ENCODE measurements around the gene APOL4. TPM values are rescaled to one million over a fixed set of nuclear protein-coding genes. Genes with fewer than 3 reads are reported as not detected.
A peak's percentile ranks its signal among the peaks of the same experiment; 100 is the strongest.
"Not testable (repeated sequence)": the region's sequence is repeated elsewhere in the genome, so short reads cannot be mapped to it uniquely, and the experiment has no call there.

The APOL4 gene
- total RNA-seq, 2 donors from 2014 or later, result 0.52 to 18.1 TPM

DNA sequence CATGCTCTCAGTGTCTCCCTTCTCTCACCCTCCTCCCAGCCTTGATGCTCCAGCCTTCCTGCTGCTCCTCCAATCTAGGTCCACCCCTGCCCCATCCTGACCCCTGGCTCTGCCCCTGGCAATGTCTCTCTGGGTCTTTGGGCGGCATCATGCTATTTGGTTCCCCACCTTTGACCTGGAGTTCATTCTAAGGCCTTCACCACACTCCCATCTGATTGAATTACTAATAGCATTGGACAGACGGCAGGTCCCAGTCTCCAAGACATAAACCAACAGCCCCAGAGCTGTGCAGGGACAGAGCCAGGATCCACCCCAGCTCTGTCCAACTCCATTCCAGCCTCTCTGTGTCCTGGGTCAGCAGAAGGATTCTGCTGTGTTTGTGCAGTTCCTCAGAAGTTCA is 7.2 kb downstream of the APOL4 start:
- Histone ChIP-seq H3K9me3 (no peaks in the 10 kb centered on the region), H3K4me1 (no peaks in the 10 kb centered on the region), H3K27me3 (no peaks in the 10 kb centered on the region), H3K36me3 (replicated peaks in 1 of 2; ENCODE audit: insufficient read depth in 1 of 2, low read depth in 2 of 2) (no peaks in the 10 kb centered on the region), H3K27ac (no peak overlapping the region), H3K4me3 (no peak overlapping the region)
- WGBS, 2 donors, result 50 to 74% methylated on average over 2 of the region's 2 CpGs
- ATAC-seq (no peak), DNase-seq (no peak)
- TF ChIP-seq POLR2A (IDR thresholded peaks at IDR 0.05), result no peak
- TF ChIP-seq, protein P1, sequence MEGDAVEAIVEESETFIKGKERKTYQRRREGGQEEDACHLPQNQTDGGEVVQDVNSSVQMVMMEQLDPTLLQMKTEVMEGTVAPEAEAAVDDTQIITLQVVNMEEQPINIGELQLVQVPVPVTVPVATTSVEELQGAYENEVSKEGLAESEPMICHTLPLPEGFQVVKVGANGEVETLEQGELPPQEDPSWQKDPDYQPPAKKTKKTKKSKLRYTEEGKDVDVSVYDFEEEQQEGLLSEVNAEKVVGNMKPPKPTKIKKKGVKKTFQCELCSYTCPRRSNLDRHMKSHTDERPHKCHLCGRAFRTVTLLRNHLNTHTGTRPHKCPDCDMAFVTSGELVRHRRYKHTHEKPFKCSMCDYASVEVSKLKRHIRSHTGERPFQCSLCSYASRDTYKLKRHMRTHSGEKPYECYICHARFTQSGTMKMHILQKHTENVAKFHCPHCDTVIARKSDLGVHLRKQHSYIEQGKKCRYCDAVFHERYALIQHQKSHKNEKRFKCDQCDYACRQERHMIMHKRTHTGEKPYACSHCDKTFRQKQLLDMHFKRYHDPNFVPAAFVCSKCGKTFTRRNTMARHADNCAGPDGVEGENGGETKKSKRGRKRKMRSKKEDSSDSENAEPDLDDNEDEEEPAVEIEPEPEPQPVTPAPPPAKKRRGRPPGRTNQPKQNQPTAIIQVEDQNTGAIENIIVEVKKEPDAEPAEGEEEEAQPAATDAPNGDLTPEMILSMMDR (IDR thresholded peaks at IDR 0.05), result no peak
- intact Hi-C loops (cut with DNase I), result no loop called here

DNA sequence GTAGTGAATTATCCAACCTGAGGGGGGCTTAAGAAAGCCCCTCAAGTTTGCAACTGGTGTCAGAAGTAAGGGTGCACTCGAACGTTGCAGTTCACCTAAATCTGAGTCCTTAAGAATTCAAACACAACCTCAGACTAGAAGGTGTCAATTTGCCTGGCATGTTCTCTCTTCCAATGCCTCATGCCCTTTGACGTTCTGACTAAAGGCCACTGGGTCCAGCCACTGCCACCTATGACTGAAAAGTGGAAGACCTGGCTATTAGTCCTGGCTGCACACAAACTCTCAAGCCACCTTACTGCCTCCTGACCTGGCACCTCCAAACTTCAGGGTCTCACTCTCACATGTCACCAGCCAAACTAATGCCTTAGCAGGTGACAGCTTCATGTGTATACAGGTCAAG is 8.0 kb downstream of the APOL4 start:
- Histone ChIP-seq H3K36me3 (replicated peaks in 1 of 2; ENCODE audit: insufficient read depth in 1 of 2, low read depth in 2 of 2) (no peaks in the 10 kb centered on the region), H3K27ac (no peak overlapping the region), H3K4me1 (no peaks in the 10 kb centered on the region), H3K4me3 (no peak overlapping the region), H3K9me3 (no peaks in the 10 kb centered on the region), H3K27me3 (no peaks in the 10 kb centered on the region)
- WGBS, 2 donors, result 49 to 51% methylated on average over 3 of the region's 3 CpGs
- DNase-seq, result no peak
- intact Hi-C loops (cut with DNase I), result no loop called here
- TF ChIP-seq, protein P1 (IDR thresholded peaks at IDR 0.05), result no peak
- TF ChIP-seq POLR2A (IDR thresholded peaks at IDR 0.05), result no peak
- ATAC-seq, result no peak

DNA sequence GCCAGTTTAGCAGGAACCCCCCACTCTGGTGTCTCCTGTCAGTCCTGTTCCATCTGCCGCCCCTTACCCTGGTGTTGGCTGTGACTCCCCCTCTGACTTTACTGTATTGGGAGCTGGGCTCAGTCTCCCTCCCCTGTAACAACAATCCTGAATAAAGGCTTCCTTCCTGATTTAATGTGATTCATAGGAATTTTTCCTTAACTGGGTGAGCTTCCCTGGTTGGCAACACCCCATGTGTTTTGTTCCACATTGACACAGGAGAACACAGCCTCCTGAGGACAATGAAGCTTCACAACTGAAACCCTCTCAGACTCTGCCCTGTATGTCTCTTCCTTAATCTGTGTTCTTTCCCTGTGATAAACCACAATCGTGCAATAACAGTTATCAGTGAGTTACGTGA is 8.4 kb downstream of the APOL4 start:
- ATAC-seq, result no peak
- H3K4me3 ChIP-seq, result no peak overlapping the region
- DNase-seq, result no peak
- 65 to 80% methylated on average over 3 of the region's 3 CpGs for WGBS, 2 donors
- no peaks in the 10 kb centered on the region for H3K36me3 ChIP-seq (replicated peaks in 1 of 2; ENCODE audit: insufficient read depth in 1 of 2, low read depth in 2 of 2)
- no peaks in the 10 kb centered on the region for H3K9me3 ChIP-seq
- H3K27ac ChIP-seq, result no peak overlapping the region
- TF ChIP-seq POLR2A (IDR thresholded peaks at IDR 0.05), result no peak
- TF ChIP-seq, protein P1 (IDR thresholded peaks at IDR 0.05), result no peak
- H3K27me3 ChIP-seq, result no peaks in the 10 kb centered on the region
- intact Hi-C loops (cut with DNase I), result no loop called here
- H3K4me1 ChIP-seq, result no peaks in the 10 kb centered on the region

DNA sequence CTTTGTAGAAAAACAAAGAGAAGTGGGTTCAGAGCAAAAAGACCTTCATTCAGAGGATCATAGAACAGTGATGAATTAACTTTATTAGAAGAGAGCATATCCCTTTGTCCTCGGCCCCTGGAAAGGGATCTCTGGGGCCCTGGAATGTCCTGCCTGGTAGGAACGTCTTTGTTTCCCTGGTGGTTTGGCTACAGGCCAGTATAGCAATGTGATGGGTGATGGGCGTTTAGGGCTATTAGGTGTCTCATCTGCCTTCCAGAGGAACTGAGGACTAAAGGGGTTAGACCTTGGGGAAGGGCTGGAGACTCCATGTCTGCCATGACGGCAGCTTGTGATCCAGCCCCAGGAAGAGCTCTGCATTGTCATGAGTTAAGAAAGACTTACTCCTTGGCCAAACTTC is 9.1 kb downstream of the APOL4 start:
- H3K4me1 ChIP-seq, result no peaks in the 10 kb centered on the region
- no peaks in the 10 kb centered on the region for H3K9me3 ChIP-seq
- H3K27ac ChIP-seq, result no peak overlapping the region
- H3K27me3 ChIP-seq, result no peaks in the 10 kb centered on the region
- no peak for DNase-seq
- ATAC-seq, result no peak
- no peak overlapping the region for H3K4me3 ChIP-seq
- no peaks in the 10 kb centered on the region for H3K36me3 ChIP-seq (replicated peaks in 1 of 2; ENCODE audit: insufficient read depth in 1 of 2, low read depth in 2 of 2)
- intact Hi-C loops (cut with DNase I), result no loop called here
- 42% methylated on average over 4 of the region's 4 CpGs for WGBS, 2 donors
- TF ChIP-seq POLR2A (IDR thresholded peaks at IDR 0.05), result no peak
- TF ChIP-seq, protein P1 (IDR thresholded peaks at IDR 0.05), result no peak

DNA sequence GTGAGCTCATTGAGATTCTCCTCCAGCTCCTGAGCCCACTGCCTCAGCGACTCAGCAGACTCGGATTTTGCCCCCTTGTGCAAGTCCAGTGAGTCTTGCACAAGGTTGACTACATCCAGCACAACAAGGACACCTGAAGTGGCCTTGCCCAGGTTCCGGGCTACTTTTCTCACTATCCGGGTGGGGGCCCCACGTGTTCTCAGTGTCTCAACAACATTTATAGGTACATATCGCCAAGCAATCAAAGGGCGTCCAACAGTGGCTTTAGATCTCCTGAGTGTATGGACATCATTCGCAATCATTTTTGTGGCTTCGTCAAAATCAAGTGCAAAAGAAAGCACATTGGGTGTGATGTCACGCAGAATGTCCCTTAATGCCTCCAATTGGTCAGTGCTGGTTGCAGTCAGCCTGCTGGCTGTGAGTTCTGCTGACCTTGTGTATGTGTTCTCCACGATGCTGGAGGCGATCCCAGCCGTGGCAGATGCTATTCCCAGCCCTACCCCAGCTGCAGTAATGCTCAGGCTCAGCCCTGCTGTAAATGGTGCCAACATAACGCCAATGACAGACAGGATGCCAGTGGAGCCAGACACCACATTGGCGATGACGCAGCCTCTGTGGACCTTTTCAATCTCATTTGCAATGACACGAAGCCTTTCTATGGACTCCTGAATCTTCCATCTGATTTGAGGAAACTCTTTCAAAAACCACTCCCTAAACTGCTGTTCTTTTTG is 10.3 kb downstream of the APOL4 start:
- Histone ChIP-seq H3K36me3 (replicated peaks in 1 of 2; ENCODE audit: insufficient read depth in 1 of 2, low read depth in 2 of 2) (no peaks in the 10 kb centered on the region), H3K4me1 (no peaks in the 10 kb centered on the region), H3K9me3 (no peaks in the 10 kb centered on the region), H3K4me3 (no peak overlapping the region), H3K27ac (no peak overlapping the region), H3K27me3 (no peaks in the 10 kb centered on the region)
- DNase-seq (peak in 3 of 4 donors; percentile 43 to 49 (median 44)), ATAC-seq (peak; percentile 71)
- intact Hi-C loops (cut with DNase I), result no loop called here
- TF ChIP-seq POLR2A (IDR thresholded peaks at IDR 0.05), result no peak
- TF ChIP-seq, protein P1 (IDR thresholded peaks at IDR 0.05), result no peak
- WGBS, 2 donors, result 50 to 55% methylated on average over 16 to 17 of the region's 17 CpGs

DNA sequence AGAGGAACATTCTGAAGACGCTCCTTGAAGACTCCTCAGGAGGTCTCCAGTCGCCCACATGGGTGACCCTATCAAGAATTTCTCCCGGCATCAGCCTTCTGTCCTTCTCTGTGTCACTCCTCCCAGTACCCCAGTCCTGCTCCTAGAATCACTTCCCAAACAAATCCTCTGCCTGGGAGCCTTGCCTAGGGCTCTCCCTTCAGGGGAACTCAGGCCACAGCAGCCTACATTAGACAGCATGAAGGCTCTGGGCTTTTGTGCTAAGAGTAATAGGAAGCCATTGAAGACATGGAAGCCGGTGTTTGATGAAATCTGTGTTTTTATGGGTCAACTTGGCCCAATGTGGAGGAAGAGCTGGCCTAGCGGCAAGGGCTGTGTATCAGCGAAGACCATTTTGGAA is 13.7 kb downstream of the APOL4 start:
- intact Hi-C loops (cut with DNase I); H3K9me3 ChIP-seq; ATAC-seq; DNase-seq; H3K4me1 ChIP-seq; H3K27me3 ChIP-seq; H3K36me3 ChIP-seq (replicated peaks in 1 of 2; ENCODE audit: insufficient read depth in 1 of 2, low read depth in 2 of 2); H3K4me3 ChIP-seq; H3K27ac ChIP-seq: not testable (repeated sequence)
- 81 to 100% methylated on average over 3 of the region's 6 CpGs for WGBS, 2 donors
